PC-3 (cell line): ENCODE measurements around the gene SHROOM3.

Experiments used
- EZH2 ChIP-seq: fragments of 300-600 bp; sonication (generic); IDR thresholded peaks from one replicate; pipeline ENCODE4 v1.6.1; 2017; ENCODE audit warnings: antibody characterized with exemption, mild to moderate bottlenecking, low read length; ENCODE audit not compliant: unreplicated experiment
- TF ChIP-seq, protein P1 (sequence below): fragments of 300-600 bp; sonication (generic); conservative IDR thresholded peaks from 2 replicates; pipeline ENCODE4 v1.5.1; 2017; ENCODE audit warnings: antibody characterized with exemption, low read depth, mild to moderate bottlenecking, low read length

GRCh38 chr4:76716020-76716419 lies 281.0 kb downstream of the SHROOM3 start:
- TF ChIP-seq, protein P1, sequence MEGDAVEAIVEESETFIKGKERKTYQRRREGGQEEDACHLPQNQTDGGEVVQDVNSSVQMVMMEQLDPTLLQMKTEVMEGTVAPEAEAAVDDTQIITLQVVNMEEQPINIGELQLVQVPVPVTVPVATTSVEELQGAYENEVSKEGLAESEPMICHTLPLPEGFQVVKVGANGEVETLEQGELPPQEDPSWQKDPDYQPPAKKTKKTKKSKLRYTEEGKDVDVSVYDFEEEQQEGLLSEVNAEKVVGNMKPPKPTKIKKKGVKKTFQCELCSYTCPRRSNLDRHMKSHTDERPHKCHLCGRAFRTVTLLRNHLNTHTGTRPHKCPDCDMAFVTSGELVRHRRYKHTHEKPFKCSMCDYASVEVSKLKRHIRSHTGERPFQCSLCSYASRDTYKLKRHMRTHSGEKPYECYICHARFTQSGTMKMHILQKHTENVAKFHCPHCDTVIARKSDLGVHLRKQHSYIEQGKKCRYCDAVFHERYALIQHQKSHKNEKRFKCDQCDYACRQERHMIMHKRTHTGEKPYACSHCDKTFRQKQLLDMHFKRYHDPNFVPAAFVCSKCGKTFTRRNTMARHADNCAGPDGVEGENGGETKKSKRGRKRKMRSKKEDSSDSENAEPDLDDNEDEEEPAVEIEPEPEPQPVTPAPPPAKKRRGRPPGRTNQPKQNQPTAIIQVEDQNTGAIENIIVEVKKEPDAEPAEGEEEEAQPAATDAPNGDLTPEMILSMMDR = no peak
- no peak for TF ChIP-seq EZH2
